HG03460 (cell line): ENCODE data around the gene PKP4.

ENCODE experiments used
- ATAC-seq: cut with Tn5 transposase; IDR thresholded peaks from one replicate; pipeline ENCODE4 v1.9.1; 2021; ENCODE audit not compliant: unreplicated experiment

Gene PKP4

GRCh38 chr2:158728422-158728821, 271.7 kb downstream of the PKP4 start:
- ATAC-seq: no peak

- ATAC-seq: no peak
Measured at GRCh38 chr2:158729451-158729850, 272.7 kb downstream of the PKP4 start.

GRCh38 chr2:158729873-158730620, 273.3 kb downstream of the PKP4 start:
- ATAC-seq: no peak

GRCh38 chr2:158730621-158731140, 273.9 kb downstream of the PKP4 start:
- ATAC-seq: no peak

GRCh38 chr2:158731386-158731785, 274.6 kb downstream of the PKP4 start:
- no peak for ATAC-seq
